Thyroid gland (tissue), 4 donors: Measurements from ENCODE around the gene TAS2R4.

ENCODE experiments used
- POLR2A ChIP-seq, 2 donors: fragments of 450-650 bp; IDR thresholded peaks; one replicate each; pipeline ENCODE4 v1.6.1; 2017; ENCODE audit warnings: antibody characterized with exemption in 2 of 2, mild to moderate bottlenecking in 2 of 2, moderate library complexity in 1 of 2
- TF ChIP-seq, protein P1 (sequence below), 6 experiments: fragments of 200-600 bp in 3 of 6; fragments of 450-650 bp in 3 of 6; sonication (generic) in 3 of 6; IDR thresholded peaks; one replicate each; pipeline ENCODE4 v1.5.1; 2016 to 2019; ENCODE audit warnings: antibody characterized with exemption in 6 of 6, mild to moderate bottlenecking in 2 of 6, inconsistent platforms in 1 of 6, moderate library complexity in 1 of 6

DNA sequence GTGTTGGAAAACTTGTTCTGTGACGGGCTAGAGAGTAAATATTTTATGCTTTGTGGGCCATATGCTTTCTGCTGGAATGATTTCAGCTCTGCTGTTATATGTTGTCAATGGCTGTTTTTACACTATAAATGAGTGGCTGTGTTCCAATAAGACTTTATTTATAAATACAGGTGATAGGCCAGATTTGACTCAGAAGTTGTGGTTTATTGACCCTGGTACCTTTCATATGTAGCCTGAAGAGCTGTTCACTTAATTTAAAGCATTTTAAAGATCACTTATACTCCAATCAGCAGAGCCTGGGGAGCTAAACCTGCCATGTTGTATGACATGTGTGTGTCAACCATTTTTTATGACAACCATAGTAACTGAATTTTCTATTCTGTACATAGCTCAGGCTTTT, 47.5 kb upstream of the TAS2R4 start:
- no peak for TF ChIP-seq POLR2A (IDR thresholded peaks at IDR 0.05)
- TF ChIP-seq, protein P1, sequence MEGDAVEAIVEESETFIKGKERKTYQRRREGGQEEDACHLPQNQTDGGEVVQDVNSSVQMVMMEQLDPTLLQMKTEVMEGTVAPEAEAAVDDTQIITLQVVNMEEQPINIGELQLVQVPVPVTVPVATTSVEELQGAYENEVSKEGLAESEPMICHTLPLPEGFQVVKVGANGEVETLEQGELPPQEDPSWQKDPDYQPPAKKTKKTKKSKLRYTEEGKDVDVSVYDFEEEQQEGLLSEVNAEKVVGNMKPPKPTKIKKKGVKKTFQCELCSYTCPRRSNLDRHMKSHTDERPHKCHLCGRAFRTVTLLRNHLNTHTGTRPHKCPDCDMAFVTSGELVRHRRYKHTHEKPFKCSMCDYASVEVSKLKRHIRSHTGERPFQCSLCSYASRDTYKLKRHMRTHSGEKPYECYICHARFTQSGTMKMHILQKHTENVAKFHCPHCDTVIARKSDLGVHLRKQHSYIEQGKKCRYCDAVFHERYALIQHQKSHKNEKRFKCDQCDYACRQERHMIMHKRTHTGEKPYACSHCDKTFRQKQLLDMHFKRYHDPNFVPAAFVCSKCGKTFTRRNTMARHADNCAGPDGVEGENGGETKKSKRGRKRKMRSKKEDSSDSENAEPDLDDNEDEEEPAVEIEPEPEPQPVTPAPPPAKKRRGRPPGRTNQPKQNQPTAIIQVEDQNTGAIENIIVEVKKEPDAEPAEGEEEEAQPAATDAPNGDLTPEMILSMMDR (IDR thresholded peaks at IDR 0.05) = no peak
